Heart left ventricle (tissue), 16 donors: ENCODE data around the gene HDAC7. TPM values are rescaled to one million over a fixed set of nuclear protein-coding genes. Genes with fewer than 3 reads are reported as not detected.

ENCODE experiments used
- ATAC-seq, 4 donors: fragments of 200-7000 bp; cut with Tn5 transposase; one replicate each; pipeline ENCODE4 v1.9.1; 2020 to 2022; ENCODE audit warnings: moderate library complexity in 4 of 4, mild to moderate bottlenecking in 3 of 4, moderate number of reproducible peaks in 1 of 4
- DNase-seq, 5 donors: peaks; one replicate each; pipeline ENCODE4 v3.0.0-alpha.2; 2020
- H3K27ac ChIP-seq, 12 donors: fragments of 200-600 bp; sonication (generic) in 4 of 12; one replicate each; pipeline versions ENCODE4 v1.5.0 to v1.8.0; 2016 to 2022; ENCODE audit warnings: mild to moderate bottlenecking in 2 of 12
- H3K27me3 ChIP-seq, 9 donors: fragments of 200-600 bp; sonication (generic) in 2 of 9; one replicate each; pipeline versions ENCODE4 v1.5.1 to v1.8.0; 2016 to 2022; ENCODE audit warnings: mild to moderate bottlenecking in 3 of 9
- H3K36me3 ChIP-seq, 9 donors: fragments of 200-600 bp; sonication (generic) in 2 of 9; one replicate each; pipeline versions ENCODE4 v1.5.0 to v1.8.0; 2018 to 2022; ENCODE audit warnings: mild to moderate bottlenecking in 2 of 9
- H3K4me1 ChIP-seq, 12 donors: fragments of 200-600 bp; sonication (generic) in 4 of 12; one replicate each; pipeline versions ENCODE4 v1.5.0 to v1.8.0; 2016 to 2022; ENCODE audit warnings: mild to moderate bottlenecking in 3 of 12
- H3K4me3 ChIP-seq, 12 donors: fragments of 200-600 bp; sonication (generic) in 4 of 12; one replicate each; pipeline versions ENCODE4 v1.5.0 to v1.8.0; 2017 to 2022; ENCODE audit warnings: mild to moderate bottlenecking in 9 of 12, moderate library complexity in 4 of 12
- H3K9me3 ChIP-seq, 12 donors: fragments of 200-600 bp; sonication (generic) in 4 of 12; one replicate each; pipeline versions ENCODE4 v1.5.0 to v1.8.0; 2016 to 2022; ENCODE audit warnings: mild to moderate bottlenecking in 1 of 12
- POLR2A ChIP-seq, 2 donors: fragments of 450-650 bp; IDR thresholded peaks; one replicate each; pipeline ENCODE4 v1.6.1; 2017; ENCODE audit warnings: antibody characterized with exemption in 2 of 2, mild to moderate bottlenecking in 2 of 2, moderate library complexity in 2 of 2
- WGBS, 4 donors: extraction: QIAGEN DNeasy Blood & Tissue Kit in 2 of 4; methylation state at CpG; one replicate each; pipeline versions ENCODE4 v1.1.5 to v1.1.7; 2013 to 2018; 5-methylcytosine and 5-hydroxymethylcytosine counted together
- intact Hi-C, 10 donors: fragments of 100-400 bp; cut with DNase I; formaldehyde crosslinking; loops; one replicate each; pipeline versions ENCODE4 v1.11.1 to v1.14.2; 2022
- polyA plus RNA-seq, 2 donors: library from polyadenylated mRNA; stranded (reverse); fragments of 200-250 nt; gene quantifications; one replicate each; pipeline ENCODE4 v1.2.3, GENCODE V29; 2013
- total RNA-seq, 9 donors: library from RNA; depleted of rRNA in 2 of 9; stranded (reverse); fragments of >200 nt in 2 of 9; fragmentation: NEBNext Ultra II Directional in 3 of 9; extraction: Animal tissue kit (Norgen Biotek cat#: 25700) in 3 of 9; gene quantifications; one replicate each; pipeline versions ENCODE4 v1.1.0 to v1.2.4, GENCODE V29; 2016 to 2023
- TF ChIP-seq, protein P1 (sequence below), 12 donors: fragments of 200-600 bp; sonication (generic) in 4 of 12; IDR thresholded peaks; one replicate each; pipeline versions ENCODE4 v1.5.0 to v1.8.0; 2018 to 2022; ENCODE audit warnings: antibody characterized with exemption in 12 of 12, mild to moderate bottlenecking in 5 of 12
- donor health status: ischemic (EF 13 %, LVEDD 7.1; RV severe dilation, severe dysfunction).
- donor health status: healthy with polysubstance abuse.
- donor health status: DM: no; HTN: yes; CAD: no.
- donor health status: DM: no; HTN: no; CAD: no.
- donor health status: ischemic (EF 25% LVEDD 6.9; RV normal size, moderate dysfunction).
- donor health status: ischemic (EF 25% LVEDD 5.7; RV mildly dilated, moderate dysfunction).
- donor health status: healthy.
- donor health status: DM: yes; HTN: yes; CAD: no.
- donor health status: ischemic (EF 35%, LVEDD 5.7; RV mildly dilated, moderate dysfunction).
- donor health status: nonischemic (EF 11% LVEDD 7.7; RV severe dilation, severe dysfunction).
- donor health status: DM: yes; HTN: yes; CAD: no.
- donor health status: PGD.
- donor health status: ischemic (EF 29% LVEDD 5.4; RV normal size, mild dysfunction).
- donor health status: nonischemic (EF 23%, LVEDD 6.1; RV moderate dilation, normal function).

Gene HDAC7
- total and polyA plus RNA-seq, 11 donors = 27.4 to 63.0 (median 39.3) TPM

DNA sequence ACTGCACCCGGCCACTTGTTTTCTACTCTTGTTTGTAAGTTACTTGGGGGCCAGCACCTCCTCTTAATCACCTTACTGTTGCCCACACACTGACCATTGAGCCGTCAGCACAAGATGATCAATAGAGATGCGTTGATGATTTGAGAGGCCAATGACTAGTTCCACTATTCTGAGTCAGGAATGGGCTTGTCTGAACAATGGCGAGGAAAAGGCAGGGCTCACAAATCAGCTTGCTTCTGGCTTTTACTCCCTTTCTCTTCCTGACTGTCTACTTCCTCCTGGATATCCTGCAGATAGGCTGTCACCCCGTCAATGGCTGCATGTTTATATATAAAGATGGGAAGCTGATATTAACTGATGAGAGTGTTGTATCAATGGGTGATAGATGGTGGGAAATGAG, 29.1 kb upstream of the HDAC7 start:
- intact Hi-C loops = no loop called here
- TF ChIP-seq, protein P1, sequence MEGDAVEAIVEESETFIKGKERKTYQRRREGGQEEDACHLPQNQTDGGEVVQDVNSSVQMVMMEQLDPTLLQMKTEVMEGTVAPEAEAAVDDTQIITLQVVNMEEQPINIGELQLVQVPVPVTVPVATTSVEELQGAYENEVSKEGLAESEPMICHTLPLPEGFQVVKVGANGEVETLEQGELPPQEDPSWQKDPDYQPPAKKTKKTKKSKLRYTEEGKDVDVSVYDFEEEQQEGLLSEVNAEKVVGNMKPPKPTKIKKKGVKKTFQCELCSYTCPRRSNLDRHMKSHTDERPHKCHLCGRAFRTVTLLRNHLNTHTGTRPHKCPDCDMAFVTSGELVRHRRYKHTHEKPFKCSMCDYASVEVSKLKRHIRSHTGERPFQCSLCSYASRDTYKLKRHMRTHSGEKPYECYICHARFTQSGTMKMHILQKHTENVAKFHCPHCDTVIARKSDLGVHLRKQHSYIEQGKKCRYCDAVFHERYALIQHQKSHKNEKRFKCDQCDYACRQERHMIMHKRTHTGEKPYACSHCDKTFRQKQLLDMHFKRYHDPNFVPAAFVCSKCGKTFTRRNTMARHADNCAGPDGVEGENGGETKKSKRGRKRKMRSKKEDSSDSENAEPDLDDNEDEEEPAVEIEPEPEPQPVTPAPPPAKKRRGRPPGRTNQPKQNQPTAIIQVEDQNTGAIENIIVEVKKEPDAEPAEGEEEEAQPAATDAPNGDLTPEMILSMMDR (IDR thresholded peaks at IDR 0.05) = no peak
- TF ChIP-seq POLR2A (IDR thresholded peaks at IDR 0.05) = no peak
- DNase-seq (no peak), ATAC-seq (no peak)
- peaks cover 0 to 15% (median 0%) of the 10 kb centered on the region in 9 donors for H3K36me3 ChIP-seq
- no peak overlapping the region for H3K27ac ChIP-seq
- peaks cover 0 to 5% (median 0%) of the 10 kb centered on the region in 12 donors for H3K4me1 ChIP-seq
- WGBS, 4 donors = 59 to 79% (median 65%) methylated on average over 5 of the region's 5 CpGs
- H3K4me3 ChIP-seq = no peak overlapping the region
- no peaks in the 10 kb centered on the region for H3K27me3 ChIP-seq
- H3K9me3 ChIP-seq = no peaks in the 10 kb centered on the region

DNA sequence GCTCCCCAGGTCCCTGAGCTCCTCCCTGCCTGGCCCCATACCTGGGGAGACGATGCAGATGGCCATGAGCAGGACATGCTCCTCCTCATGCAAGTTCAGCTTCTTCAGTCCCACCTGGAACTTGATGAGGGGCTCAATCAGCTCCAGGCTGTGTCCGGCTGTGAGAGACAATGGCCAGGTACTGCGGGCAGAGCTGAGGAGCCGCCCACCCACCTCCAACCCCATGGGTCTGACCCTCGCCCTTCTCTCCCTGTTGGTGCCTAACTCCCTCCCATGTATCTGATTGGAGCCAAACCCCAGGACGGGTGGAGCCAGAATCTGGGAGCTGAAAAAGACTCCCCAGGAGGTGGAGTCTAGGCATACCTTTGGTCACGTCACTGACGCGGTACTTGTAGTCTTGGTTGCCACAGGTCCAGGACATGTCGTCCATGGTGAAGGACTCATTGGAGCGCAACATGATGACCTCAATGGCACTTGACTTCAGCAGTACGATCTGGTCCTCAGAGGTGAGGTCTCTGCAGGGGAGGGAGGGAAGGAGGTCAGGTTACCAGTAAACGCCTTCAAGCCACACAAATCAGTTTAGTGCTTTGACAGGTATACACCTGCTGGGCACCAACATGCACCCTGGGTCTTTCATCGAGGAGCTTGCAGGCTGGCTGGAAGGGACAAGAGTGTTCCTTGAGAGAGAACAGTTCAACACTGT, 26.7 kb upstream of the HDAC7 start:
- WGBS, 4 donors = 90 to 96% (median 95%) methylated on average over 10 to 14 of the region's 14 CpGs
- no peak for DNase-seq
- Histone ChIP-seq H3K36me3 (peaks cover 0 to 8% (median 0%) of the 10 kb centered on the region in 9 donors), H3K27ac (no peak overlapping the region), H3K4me3 (no peak overlapping the region), H3K9me3 (no peaks in the 10 kb centered on the region), H3K4me1 (peaks cover 0 to 5% (median 0%) of the 10 kb centered on the region in 12 donors), H3K27me3 (no peaks in the 10 kb centered on the region)
- TF ChIP-seq, protein P1 (IDR thresholded peaks at IDR 0.05) = no peak
- TF ChIP-seq POLR2A (IDR thresholded peaks at IDR 0.05) = no peak
- intact Hi-C loops = no loop called here
- ATAC-seq = no peak

- H3K4me1 ChIP-seq = peaks cover 0 to 5% (median 0%) of the 10 kb centered on the region in 12 donors
- whole genome bisulfite sequencing, 4 donors = 94 to 97% (median 95%) methylated on average over 7 to 8 of the region's 8 CpGs
- peaks cover 0 to 8% (median 0%) of the 10 kb centered on the region in 9 donors for H3K36me3 ChIP-seq
- no peaks in the 10 kb centered on the region for H3K9me3 ChIP-seq
- ATAC-seq (no peak), DNase-seq (no peak)
- no peak for TF ChIP-seq POLR2A (IDR thresholded peaks at IDR 0.05)
- TF ChIP-seq, protein P1 (IDR thresholded peaks at IDR 0.05) = no peak
- no peaks in the 10 kb centered on the region for H3K27me3 ChIP-seq
- H3K27ac ChIP-seq = no peak overlapping the region
- H3K4me3 ChIP-seq = no peak overlapping the region
- intact Hi-C loops = loop anchor here in 1 of 10 donors (2.0 kb wide), 1 partner anchor 132 kb away; no protein-coding TSS in a partner anchor
Measured at GRCh38 chr12:47845081-47845480, 25.4 kb upstream of the HDAC7 start.

DNA sequence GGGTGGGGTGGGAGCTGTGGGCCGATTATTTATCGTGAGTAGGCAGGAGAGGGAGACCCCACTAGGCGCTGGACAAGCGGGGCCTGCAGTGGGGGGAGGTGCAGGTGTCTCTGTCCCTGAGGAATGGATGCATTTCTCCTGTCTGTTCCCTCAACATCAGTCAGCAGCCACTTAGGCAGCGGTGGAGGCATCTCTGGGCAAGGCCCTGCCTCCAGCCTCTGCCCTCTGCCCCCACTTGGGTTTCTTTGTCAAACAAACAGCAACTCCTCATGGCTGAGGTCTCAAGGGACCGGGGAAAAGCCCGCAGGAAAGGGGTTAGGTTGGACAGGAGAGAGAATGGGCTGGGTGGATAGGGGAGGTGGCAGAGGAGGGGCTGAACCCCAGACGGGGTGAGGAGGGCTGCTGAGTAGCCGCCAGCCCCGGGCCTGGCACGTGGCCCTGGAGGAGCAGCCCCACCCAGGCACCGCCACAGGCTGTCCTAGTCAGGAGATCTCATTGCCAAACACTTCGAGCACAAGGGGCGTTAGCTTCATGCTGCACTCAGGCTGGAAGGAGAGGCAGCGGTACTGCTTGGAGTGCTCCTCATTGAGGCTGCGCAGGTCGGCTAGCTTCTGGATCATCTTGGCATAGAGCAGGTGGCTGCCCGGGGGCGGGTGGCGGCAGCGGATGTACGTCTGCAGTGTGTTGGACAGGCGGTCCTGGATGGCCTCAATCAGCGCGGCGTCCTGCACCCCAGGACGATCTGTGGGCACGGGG, 24.7 kb upstream of the HDAC7 start:
- TF ChIP-seq POLR2A (IDR thresholded peaks at IDR 0.05) = no peak
- TF ChIP-seq, protein P1 (IDR thresholded peaks at IDR 0.05) = no peak
- peaks cover 0 to 5% (median 0%) of the 10 kb centered on the region in 12 donors for H3K4me1 ChIP-seq
- no peaks in the 10 kb centered on the region for H3K27me3 ChIP-seq
- intact Hi-C loops = loop anchor here in 1 of 10 donors (2.0 kb wide), 1 partner anchor 132 kb away; no protein-coding TSS in a partner anchor
- H3K27ac ChIP-seq = no peak overlapping the region
- peaks cover 0 to 8% (median 0%) of the 10 kb centered on the region in 9 donors for H3K36me3 ChIP-seq
- DNase-seq (no peak), ATAC-seq (peak in 2 of 4 donors; percentile 29)
- H3K4me3 ChIP-seq = no peak overlapping the region
- WGBS, 4 donors = 48 to 77% (median 71%) methylated on average over 13 to 28 of the region's 28 CpGs
- H3K9me3 ChIP-seq = no peaks in the 10 kb centered on the region
